Mesendoderm (in vitro differentiated cells): ENCODE data around the gene PROCA1. TPM values are rescaled to one million over a fixed set of nuclear protein-coding genes. Genes with fewer than 3 reads are reported as not detected.

ENCODE experiments used
- DNase-seq: peaks from one replicate; pipeline ENCODE4 v3.0.0; 2013
- H2AK5ac ChIP-seq: 2 replicates; pipeline ENCODE4 v1.6.1; 2013; ENCODE audit warnings: low read length, inconsistent platforms
- H2BK120ac ChIP-seq: 2 replicates; pipeline ENCODE4 v1.6.1; 2013; ENCODE audit warnings: low read depth, mild to moderate bottlenecking, low read length, moderate library complexity, mixed read lengths
- H2BK15ac ChIP-seq: replicated peaks from 2 replicates; pipeline ENCODE4 v1.6.1; 2013; ENCODE audit warnings: low read depth, mild to moderate bottlenecking, moderate library complexity
- H2BK5ac ChIP-seq: 2 replicates; pipeline ENCODE4 v1.6.1; 2013; ENCODE audit warnings: low read length, inconsistent platforms
- H3K18ac ChIP-seq: 2 replicates; pipeline ENCODE4 v1.6.1; 2013; ENCODE audit warnings: mild to moderate bottlenecking, low read length, mixed read lengths
- H3K23ac ChIP-seq: one replicate; pipeline ENCODE4 v1.6.1; 2013; ENCODE audit warnings: low read length
- H3K27ac ChIP-seq: 2 replicates; pipeline ENCODE4 v1.5.1; 2013; ENCODE audit warnings: low read depth, mild to moderate bottlenecking, inconsistent platforms, low read length, moderate library complexity
- H3K27me3 ChIP-seq: 2 replicates; pipeline ENCODE4 v1.6.1; 2013; ENCODE audit warnings: low read length, control low read depth, mild to moderate bottlenecking, inconsistent platforms; ENCODE audit not compliant: insufficient read depth, poor library complexity
- H3K36me3 ChIP-seq: 2 replicates; pipeline ENCODE4 v1.6.1; 2013; ENCODE audit warnings: low read length, inconsistent platforms; ENCODE audit not compliant: control insufficient read depth, insufficient read depth
- H3K4ac ChIP-seq: one replicate; pipeline ENCODE4 v1.6.1; 2013; ENCODE audit warnings: low read depth, mild to moderate bottlenecking, low read length, moderate library complexity
- H3K4me1 ChIP-seq: 2 replicates; pipeline ENCODE4 v1.6.1; 2013; ENCODE audit warnings: low read depth, low read length, inconsistent platforms; ENCODE audit not compliant: control insufficient read depth
- H3K4me2 ChIP-seq: 2 replicates; pipeline ENCODE4 v1.6.1; 2013; ENCODE audit warnings: low read length
- H3K4me3 ChIP-seq: 2 replicates; pipeline ENCODE4 v1.5.1; 2013; ENCODE audit warnings: mild to moderate bottlenecking, low read length
- H3K56ac ChIP-seq: one replicate; pipeline ENCODE4 v1.6.1; 2013; ENCODE audit warnings: low read length
- H3K79me1 ChIP-seq: 2 replicates; pipeline ENCODE4 v1.6.1; 2013; ENCODE audit warnings: low read length, inconsistent platforms
- H3K79me2 ChIP-seq: 2 replicates; pipeline ENCODE4 v1.6.1; 2013; ENCODE audit warnings: mild to moderate bottlenecking, low read length; ENCODE audit not compliant: control insufficient read depth, insufficient read depth
- H3K9ac ChIP-seq: 2 replicates; pipeline ENCODE4 v1.6.1; 2013; ENCODE audit warnings: low read length, inconsistent platforms
- H4K5ac ChIP-seq: one replicate; pipeline ENCODE4 v1.6.1; 2013; ENCODE audit warnings: low read length
- H4K8ac ChIP-seq: one replicate; pipeline ENCODE4 v1.6.1; 2013; ENCODE audit warnings: low read depth, mild to moderate bottlenecking, control low read depth, low read length, moderate library complexity
- WGBS: extraction: QIAGEN DNeasy Blood & Tissue Kit; methylation state at CpG from one replicate; pipeline ENCODE4 v1.1.7; 2013; ENCODE audit warnings: low lambda C conversion rate, missing lambda C conversion rate; ENCODE audit not compliant: insufficient coverage; ENCODE audit errors: extremely low coverage; 5-methylcytosine and 5-hydroxymethylcytosine counted together
- polyA plus RNA-seq, 2 experiments: library from polyadenylated mRNA; stranded (reverse); fragments of 200-250 nt; gene quantifications; one replicate each; pipeline ENCODE4 v1.2.3, GENCODE V29; 2013

The PROCA1 gene, protein sequence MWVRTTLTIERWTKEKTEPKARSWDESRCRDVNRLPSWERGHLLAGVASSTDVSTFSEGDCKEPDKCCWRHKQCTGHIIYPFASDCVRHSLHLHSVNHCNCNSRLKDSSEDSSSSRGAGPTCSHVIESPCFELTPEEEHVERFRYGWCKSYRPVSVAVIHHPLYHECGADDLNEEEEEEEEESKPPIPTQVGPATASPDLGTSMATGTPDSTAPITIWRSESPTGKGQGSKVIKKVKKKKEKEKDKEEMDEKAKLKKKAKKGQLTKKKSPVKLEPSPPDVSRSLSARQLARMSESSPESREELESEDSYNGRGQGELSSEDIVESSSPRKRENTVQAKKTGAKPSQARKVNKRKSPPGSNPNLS
- polyA plus RNA-seq (2013, experiment 1 of 2), result 11.0 TPM
- polyA plus RNA-seq (2013, experiment 2 of 2), result 12.3 TPM

GRCh38 chr17:28711723-28712031, at the start of gene PROCA1:
Gene PROCA1, minus strand, starts transcription at chr17:28711888. Its CDS starts 228 bp downstream, at chr17:28711660.
- Histone ChIP-seq H3K4me2 (peak within 1 kb of the TSS; percentile 52), H3K9ac (peak within 1 kb of the TSS; percentile 83), H3K27ac (peak within 1 kb of the TSS; percentile 97), H3K23ac (no peak within 1 kb of the TSS), H4K5ac (no peak within 1 kb of the TSS), H3K4ac (peak within 1 kb of the TSS; percentile 76), H4K8ac (no peak within 1 kb of the TSS), H3K27me3 (no peaks in the 10 kb centered on the region), H3K36me3 (peaks cover 11% of the 10 kb centered on the region), H3K56ac (peak within 1 kb of the TSS; percentile 96), H3K18ac (peak within 1 kb of the TSS; percentile 69), H3K79me2 (peaks cover 16% of the 10 kb centered on the region), H3K4me1 (peaks cover 6% of the 10 kb centered on the region), H3K4me3 (peak within 1 kb of the TSS; percentile 61), H2BK5ac (peak within 1 kb of the TSS; percentile 88), H2AK5ac (peak within 1 kb of the TSS; percentile 97), H3K79me1 (peaks cover 23% of the 10 kb centered on the region), H2BK120ac (no peak within 1 kb of the TSS), H2BK15ac (no peak within 1 kb of the TSS)
- DNase-seq, result peak; percentile 90
- WGBS, result no CpG with 5 or more reads among the region's 20 CpGs

DNA sequence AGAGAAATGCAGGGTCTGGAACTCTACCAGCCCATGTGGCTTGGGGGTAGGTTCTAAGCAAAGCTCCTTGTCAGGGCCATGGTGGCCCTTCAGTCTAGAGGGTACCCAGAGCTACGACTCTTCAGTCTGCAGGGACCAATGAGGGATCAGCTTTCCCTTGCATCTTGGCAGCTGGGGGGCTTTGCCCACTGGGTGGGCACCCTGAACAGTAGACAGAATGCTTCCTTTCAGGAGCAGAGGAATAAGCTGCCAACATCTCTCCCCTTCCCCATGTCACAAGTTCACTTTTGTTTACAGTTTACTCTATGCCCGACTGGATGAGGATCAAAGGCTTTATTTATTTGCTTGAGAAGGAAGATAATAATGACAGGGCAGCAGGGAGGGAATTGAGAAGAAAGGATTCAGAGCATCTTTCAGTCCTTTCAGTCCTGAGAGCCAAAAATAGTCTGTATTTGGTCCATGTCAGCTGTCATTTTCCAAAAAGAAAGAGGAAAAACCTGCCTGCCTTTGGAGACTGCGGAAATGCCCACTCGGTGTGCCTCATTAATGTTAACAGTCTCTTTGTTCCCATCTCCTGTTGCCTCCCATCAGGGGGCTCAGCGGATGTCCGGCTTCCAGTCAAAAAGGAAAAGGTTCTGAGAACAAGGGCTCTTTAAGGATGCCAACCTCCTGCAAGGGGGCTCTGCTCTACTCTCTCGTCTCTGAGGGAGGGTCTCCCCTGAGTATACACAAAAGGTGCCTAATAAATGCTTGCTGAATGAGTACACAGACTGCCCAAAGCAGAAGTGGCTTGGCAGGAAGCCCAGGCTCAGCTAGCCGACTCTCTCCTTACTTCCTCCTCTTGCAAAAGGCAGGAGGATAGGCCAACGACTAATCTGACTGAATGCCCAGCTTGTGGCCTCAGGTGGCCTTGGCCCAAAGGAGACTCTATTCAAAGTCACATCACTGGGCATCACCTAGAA, 49.2 kb upstream of the PROCA1 start:
- no peak overlapping the region for H2BK120ac ChIP-seq
- no CpG with 5 or more reads among the region's 9 CpGs for WGBS
- H3K36me3 ChIP-seq, result peaks cover 2% of the 10 kb centered on the region
- peaks cover 8% of the 10 kb centered on the region for H3K79me1 ChIP-seq
- H2BK5ac ChIP-seq, result peak overlapping the region; percentile 44
- H3K23ac ChIP-seq, result no peak overlapping the region
- peak overlapping the region; percentile 64 for H3K56ac ChIP-seq
- H3K9ac ChIP-seq, result peak overlapping the region; percentile 8
- H3K79me2 ChIP-seq, result peaks cover 2% of the 10 kb centered on the region
- no peak overlapping the region for H3K4me2 ChIP-seq
- peaks cover 10% of the 10 kb centered on the region for H3K4me1 ChIP-seq
- no peak overlapping the region for H4K5ac ChIP-seq
- H3K4me3 ChIP-seq, result no peak overlapping the region
- H3K27me3 ChIP-seq, result no peaks in the 10 kb centered on the region
- H3K18ac ChIP-seq, result peak overlapping the region; percentile 33
- H2AK5ac ChIP-seq, result no peak overlapping the region
- peak; percentile 82 for DNase-seq
- peak overlapping the region; percentile 44 for H3K4ac ChIP-seq
- no peak overlapping the region for H4K8ac ChIP-seq
- no peak overlapping the region for H2BK15ac ChIP-seq
- peak overlapping the region; percentile 82 for H3K27ac ChIP-seq

DNA sequence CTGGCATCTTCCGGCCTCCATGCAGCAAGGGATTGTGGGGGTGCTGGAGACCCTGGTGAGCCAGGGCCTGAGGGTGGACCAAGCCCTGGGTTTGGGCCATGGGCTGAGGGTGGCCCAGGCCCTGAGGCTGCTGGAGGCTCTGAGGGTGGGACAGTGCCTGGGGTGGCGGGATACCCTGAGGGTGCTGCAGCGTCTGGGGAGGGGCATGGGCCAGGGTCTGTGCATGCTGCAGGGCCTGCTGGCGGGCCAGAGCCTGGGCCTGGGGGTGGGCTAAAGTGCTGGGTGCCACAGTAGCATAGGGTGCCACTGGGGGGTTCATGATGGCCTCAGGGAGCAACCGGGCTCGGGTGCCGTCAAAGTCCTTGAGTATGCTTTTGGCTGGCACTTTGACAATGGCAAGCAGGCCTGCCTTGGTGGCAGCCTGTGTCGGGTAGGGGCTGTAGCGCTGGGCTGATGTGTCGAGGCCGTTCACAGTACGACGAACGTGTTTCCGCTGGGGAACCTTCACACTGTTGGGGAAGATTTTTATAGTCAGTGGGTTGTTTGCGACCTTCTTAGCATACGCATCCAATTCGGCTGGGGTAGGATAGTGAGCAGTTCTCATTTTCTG, 47.7 kb upstream of the PROCA1 start:
- Histone ChIP-seq H3K9ac (no peak overlapping the region), H3K36me3 (peaks cover 2% of the 10 kb centered on the region)

DNA sequence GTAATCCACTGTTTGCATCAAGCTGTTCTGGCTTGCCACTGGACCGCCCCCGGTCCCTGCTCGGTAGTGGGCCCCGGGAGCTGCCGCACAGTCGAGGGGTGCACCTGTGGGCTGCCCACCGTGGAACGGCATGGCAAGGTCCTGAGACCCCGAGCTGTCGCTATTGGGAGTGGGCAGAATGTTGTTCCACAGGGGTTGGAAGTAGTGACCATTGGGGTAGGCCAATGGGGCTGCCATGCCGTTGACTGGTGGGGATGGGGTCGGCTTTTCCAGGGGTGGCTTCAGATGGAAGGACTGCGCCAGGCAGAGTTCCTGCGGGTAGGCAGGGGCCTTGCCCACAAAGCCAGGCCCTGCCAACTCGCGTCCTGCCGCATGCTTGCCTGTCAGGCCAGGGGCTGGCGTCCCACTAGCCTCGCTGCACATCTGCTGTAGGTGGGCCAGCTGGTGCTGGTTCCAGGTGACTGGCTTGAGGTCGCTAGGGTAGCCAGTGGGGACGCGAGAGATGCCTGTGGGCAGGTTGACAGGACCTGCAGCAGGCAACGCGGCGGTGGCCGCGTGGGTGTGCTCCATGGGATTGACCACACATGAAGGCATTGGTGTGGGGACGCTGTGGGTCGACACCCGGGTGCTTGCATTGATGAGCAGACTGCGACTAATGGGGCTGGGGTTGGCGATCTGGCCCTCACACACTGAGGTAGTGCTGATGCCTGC, 46.9 kb upstream of the PROCA1 start:
- no peak overlapping the region for H3K23ac ChIP-seq
- no peak overlapping the region for H2BK120ac ChIP-seq
- H3K56ac ChIP-seq, result no peak overlapping the region
- no peak overlapping the region for H2BK15ac ChIP-seq
- H3K4me1 ChIP-seq, result peaks cover 10% of the 10 kb centered on the region
- H3K79me1 ChIP-seq, result peaks cover 7% of the 10 kb centered on the region
- H2BK5ac ChIP-seq, result no peak overlapping the region
- peaks cover 1% of the 10 kb centered on the region for H3K79me2 ChIP-seq
- no peak overlapping the region for H2AK5ac ChIP-seq
- WGBS, result no CpG with 5 or more reads among the region's 32 CpGs
- no peak overlapping the region for H3K18ac ChIP-seq
- H3K4me3 ChIP-seq, result no peak overlapping the region
- no peak overlapping the region for H4K8ac ChIP-seq
- H3K27ac ChIP-seq, result no peak overlapping the region
- no peaks in the 10 kb centered on the region for H3K27me3 ChIP-seq
- peaks cover 2% of the 10 kb centered on the region for H3K36me3 ChIP-seq
- DNase-seq, result no peak
- H3K4ac ChIP-seq, result no peak overlapping the region
- H4K5ac ChIP-seq, result no peak overlapping the region
- H3K4me2 ChIP-seq, result no peak overlapping the region
- H3K9ac ChIP-seq, result no peak overlapping the region

More for the DNA sequence above, 47.7 kb upstream of the PROCA1 start:
- H4K5ac ChIP-seq, result no peak overlapping the region
- no peak overlapping the region for H2AK5ac ChIP-seq
- H2BK5ac ChIP-seq, result no peak overlapping the region
- no peak overlapping the region for H2BK15ac ChIP-seq
- no peak overlapping the region for H4K8ac ChIP-seq
- no peak overlapping the region for H3K4me3 ChIP-seq
- H3K18ac ChIP-seq, result no peak overlapping the region
- H3K56ac ChIP-seq, result no peak overlapping the region
- H3K4ac ChIP-seq, result no peak overlapping the region
- WGBS, result no CpG with 5 or more reads among the region's 18 CpGs
- DNase-seq, result no peak
- H3K79me1 ChIP-seq, result peaks cover 8% of the 10 kb centered on the region
- H3K23ac ChIP-seq, result no peak overlapping the region
- H3K27me3 ChIP-seq, result no peaks in the 10 kb centered on the region
- no peak overlapping the region for H2BK120ac ChIP-seq
- no peak overlapping the region for H3K27ac ChIP-seq
- peaks cover 2% of the 10 kb centered on the region for H3K79me2 ChIP-seq
- H3K4me2 ChIP-seq, result no peak overlapping the region
- H3K4me1 ChIP-seq, result peaks cover 10% of the 10 kb centered on the region

- peaks cover 7% of the 10 kb centered on the region for H3K36me3 ChIP-seq
- no peak overlapping the region for H2BK120ac ChIP-seq
- no peak overlapping the region for H3K4ac ChIP-seq
Observed at GRCh38 chr17:28756049-28756804, 44.5 kb upstream of the PROCA1 start.

More at GRCh38 chr17:28756049-28756804, 44.5 kb upstream of the PROCA1 start:
- no peak overlapping the region for H2BK15ac ChIP-seq
- WGBS, result no CpG with 5 or more reads among the region's 5 CpGs
- H3K9ac ChIP-seq, result no peak overlapping the region
- H3K79me2 ChIP-seq, result no peaks in the 10 kb centered on the region
- no peak overlapping the region for H3K4me2 ChIP-seq
- peaks cover 3% of the 10 kb centered on the region for H3K4me1 ChIP-seq
- no peak overlapping the region for H3K27ac ChIP-seq
- H3K4me3 ChIP-seq, result no peak overlapping the region
- no peak for DNase-seq
- no peaks in the 10 kb centered on the region for H3K27me3 ChIP-seq
- no peak overlapping the region for H3K23ac ChIP-seq
- H3K79me1 ChIP-seq, result peaks cover 4% of the 10 kb centered on the region
- H4K5ac ChIP-seq, result no peak overlapping the region
- H2AK5ac ChIP-seq, result no peak overlapping the region
- no peak overlapping the region for H4K8ac ChIP-seq
- H2BK5ac ChIP-seq, result no peak overlapping the region
- no peak overlapping the region for H3K18ac ChIP-seq
- no peak overlapping the region for H3K56ac ChIP-seq
